Left ventricle myocardium inferior (tissue), 1 donor: ENCODE measurements around the gene PRDM16. TPM values are rescaled to one million over a fixed set of nuclear protein-coding genes. Genes with fewer than 3 reads are reported as not detected.

Experiments
- DNase-seq: peaks from one replicate; pipeline ENCODE4 v3.0.0-alpha.2; 2020
- H3K27ac ChIP-seq: fragments of 200-600 bp; replicated peaks from 2 replicates; pipeline ENCODE4 v1.8.0; 2021
- H3K27me3 ChIP-seq: fragments of 200-600 bp; 2 replicates; pipeline ENCODE4 v1.8.0; 2021; ENCODE audit warnings: low read depth
- H3K36me3 ChIP-seq: fragments of 200-600 bp; 2 replicates; pipeline ENCODE4 v1.8.0; 2021
- H3K4me1 ChIP-seq: fragments of 200-600 bp; 2 replicates; pipeline ENCODE4 v1.8.0; 2021
- H3K4me3 ChIP-seq: fragments of 200-600 bp; 2 replicates; pipeline ENCODE4 v1.8.0; 2021; ENCODE audit warnings: mild to moderate bottlenecking, moderate library complexity
- H3K9me3 ChIP-seq: fragments of 200-600 bp; replicated peaks from 2 replicates; pipeline ENCODE4 v1.8.0; 2021
- CTCF ChIP-seq: fragments of 200-600 bp; IDR thresholded peaks from 2 replicates; pipeline ENCODE4 v1.8.0; 2021; ENCODE audit warnings: antibody characterized with exemption, mild to moderate bottlenecking, borderline replicate concordance
- intact Hi-C: fragments of 100-400 bp; cut with micrococcal nuclease; formaldehyde crosslinking; loops from one replicate; pipeline ENCODE4 v1.11.0; 2022
- total RNA-seq: library from RNA; stranded (reverse); fragmentation: NEBNext Ultra II Directional; extraction: Animal tissue kit (Norgen Biotek cat#: 25700); gene quantifications from one replicate; pipeline ENCODE4 v1.2.1, GENCODE V29; 2021
- donor health status: DM: no; HTN: yes; CAD: no; lungs with severe emphysema.

The PRDM16 gene
- total RNA-seq, 1 donor from 2014 or later = 16.6 TPM

GRCh38 chr1:3139871-3140361 is 70.9 kb downstream of the PRDM16 start:
- peaks cover 67% of the 10 kb centered on the region for H3K4me1 ChIP-seq
- no peak for DNase-seq
- H3K4me3 ChIP-seq = no peak overlapping the region
- intact Hi-C loops = no loop called here
- no peaks in the 10 kb centered on the region for H3K36me3 ChIP-seq
- no peaks in the 10 kb centered on the region for H3K9me3 ChIP-seq
- H3K27me3 ChIP-seq = peaks cover 74% of the 10 kb centered on the region
- H3K27ac ChIP-seq = peak overlapping the region; percentile 44
- no peak for TF ChIP-seq CTCF

GRCh38 chr1:3140437-3140836 is 71.4 kb downstream of the PRDM16 start:
- H3K36me3 ChIP-seq = no peaks in the 10 kb centered on the region
- intact Hi-C loops = no loop called here
- no peak overlapping the region for H3K27ac ChIP-seq
- no peak for TF ChIP-seq CTCF
- H3K9me3 ChIP-seq = no peaks in the 10 kb centered on the region
- H3K4me1 ChIP-seq = peaks cover 67% of the 10 kb centered on the region
- no peak overlapping the region for H3K4me3 ChIP-seq
- no peak for DNase-seq
- peaks cover 75% of the 10 kb centered on the region for H3K27me3 ChIP-seq

- DNase-seq = no peak
- TF ChIP-seq CTCF = no peak
- intact Hi-C loops = no loop called here
- Histone ChIP-seq H3K27me3 (peaks cover 74% of the 10 kb centered on the region), H3K4me1 (peaks cover 67% of the 10 kb centered on the region), H3K4me3 (no peak overlapping the region), H3K27ac (no peak overlapping the region), H3K9me3 (no peaks in the 10 kb centered on the region), H3K36me3 (no peaks in the 10 kb centered on the region)
Observed at GRCh38 chr1:3141129-3141528, 72.1 kb downstream of the PRDM16 start.

GRCh38 chr1:3141836-3142235 is 72.8 kb downstream of the PRDM16 start:
- Histone ChIP-seq H3K4me3 (no peak overlapping the region), H3K27me3 (peaks cover 71% of the 10 kb centered on the region)

GRCh38 chr1:3142236-3142635 is 73.2 kb downstream of the PRDM16 start:
- Histone ChIP-seq H3K9me3 (no peaks in the 10 kb centered on the region), H3K27ac (no peak overlapping the region), H3K4me1 (peaks cover 57% of the 10 kb centered on the region), H3K27me3 (peaks cover 71% of the 10 kb centered on the region), H3K36me3 (no peaks in the 10 kb centered on the region), H3K4me3 (no peak overlapping the region)
- no peak for TF ChIP-seq CTCF
- intact Hi-C loops = no loop called here
- no peak for DNase-seq

More at GRCh38 chr1:3141836-3142235, 72.8 kb downstream of the PRDM16 start:
- intact Hi-C loops = no loop called here
- Histone ChIP-seq H3K9me3 (no peaks in the 10 kb centered on the region), H3K27ac (no peak overlapping the region), H3K36me3 (no peaks in the 10 kb centered on the region), H3K4me1 (peaks cover 60% of the 10 kb centered on the region)
- no peak for DNase-seq
- no peak for TF ChIP-seq CTCF

GRCh38 chr1:3142751-3143150 is 73.7 kb downstream of the PRDM16 start:
- Histone ChIP-seq H3K27me3 (peaks cover 66% of the 10 kb centered on the region), H3K27ac (no peak overlapping the region), H3K4me1 (peaks cover 57% of the 10 kb centered on the region), H3K4me3 (no peak overlapping the region), H3K36me3 (no peaks in the 10 kb centered on the region), H3K9me3 (no peaks in the 10 kb centered on the region)
- no peak for TF ChIP-seq CTCF
- intact Hi-C loops = no loop called here
- no peak for DNase-seq
